GM18520 (cell line): ENCODE results near the gene YARS1.
A peak's percentile ranks its signal among the peaks of the same experiment; 100 is the strongest.
"Not testable (repeated sequence)": the region's sequence is repeated elsewhere in the genome, so short reads cannot be mapped to it uniquely, and the experiment has no call there.

Source experiments
- ATAC-seq: cut with Tn5 transposase; IDR thresholded peaks from one replicate; pipeline ENCODE4 v1.9.1; 2021; ENCODE audit not compliant: unreplicated experiment

Gene YARS1

GRCh38 chr1:32817815-32818786, 943 bp upstream of the YARS1 start:
- ATAC-seq = no peak

- no peak for ATAC-seq
These were observed 441 bp downstream of the YARS1 start for GRCh38 chr1:32816676-32817158.

GRCh38 chr1:32813941-32814739, 3.0 kb downstream of the YARS1 start:
- ATAC-seq = no peak

- ATAC-seq = no peak
These were observed 5.2 kb downstream of the YARS1 start for GRCh38 chr1:32811917-32812316.

GRCh38 chr1:32811265-32811664, 5.9 kb downstream of the YARS1 start:
- ATAC-seq = no peak

GRCh38 chr1:32810358-32810757, 6.8 kb downstream of the YARS1 start:
- no peak for ATAC-seq

GRCh38 chr1:32808580-32808979, 8.6 kb downstream of the YARS1 start:
- ATAC-seq = no peak

GRCh38 chr1:32806910-32807523, 10.1 kb downstream of the YARS1 start:
- no peak for ATAC-seq

- ATAC-seq = no peak
These were observed 10.9 kb downstream of the YARS1 start for GRCh38 chr1:32806290-32806689.

- not testable (repeated sequence) for ATAC-seq
These were observed 12.7 kb downstream of the YARS1 start for GRCh38 chr1:32804460-32804859.

GRCh38 chr1:32801096-32801715, 16.0 kb downstream of the YARS1 start:
- no peak for ATAC-seq

- peak; percentile 72 for ATAC-seq
These were observed 18.3 kb downstream of the YARS1 start for GRCh38 chr1:32798679-32799416.

GRCh38 chr1:32798191-32798590, 19.0 kb downstream of the YARS1 start:
- ATAC-seq = no peak

GRCh38 chr1:32797456-32797855, 19.7 kb downstream of the YARS1 start:
- ATAC-seq = no peak

- ATAC-seq = not testable (repeated sequence)
These were observed 21.4 kb downstream of the YARS1 start for GRCh38 chr1:32795763-32796162.

GRCh38 chr1:32791881-32792280, 25.3 kb downstream of the YARS1 start:
- no peak for ATAC-seq

GRCh38 chr1:32789356-32789755, 27.8 kb downstream of the YARS1 start:
- ATAC-seq = not testable (repeated sequence)

GRCh38 chr1:32786856-32787255, 30.3 kb downstream of the YARS1 start:
- no peak for ATAC-seq

GRCh38 chr1:32784817-32785216, 32.3 kb downstream of the YARS1 start:
- ATAC-seq = no peak

- ATAC-seq = no peak
These were observed 33.3 kb downstream of the YARS1 start for GRCh38 chr1:32783851-32784250.
